GM12872 (cell line): ENCODE data around the gene ITGA11.

Source experiments
- CTCF ChIP-seq: IDR thresholded peaks from 3 replicates; pipeline ENCODE4 v1.5.1; 2011; ENCODE audit warnings: low read depth, mild to moderate bottlenecking, low read length, moderate library complexity; ENCODE audit not compliant: insufficient read depth

Gene ITGA11

DNA sequence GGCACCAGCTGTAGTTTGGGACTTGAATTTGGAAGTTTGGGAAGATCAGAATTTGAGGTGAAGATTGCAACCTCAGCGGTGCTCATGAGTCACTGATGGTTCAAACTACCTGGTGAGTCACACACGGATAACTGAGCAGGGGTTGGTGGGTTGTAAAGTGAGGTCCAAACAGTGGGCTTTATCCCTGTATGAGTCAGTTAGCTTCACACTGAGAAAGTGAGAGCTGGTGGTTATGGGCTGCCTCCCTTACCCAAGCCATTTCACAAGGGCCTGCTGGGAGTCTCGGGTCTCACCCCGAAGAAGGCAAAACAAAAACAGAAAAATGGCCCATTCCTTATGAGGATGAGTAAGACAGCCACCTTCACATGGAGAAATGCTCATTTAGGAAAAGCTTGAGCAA is 77.0 kb downstream of the ITGA11 start:
- TF ChIP-seq CTCF = no peak

DNA sequence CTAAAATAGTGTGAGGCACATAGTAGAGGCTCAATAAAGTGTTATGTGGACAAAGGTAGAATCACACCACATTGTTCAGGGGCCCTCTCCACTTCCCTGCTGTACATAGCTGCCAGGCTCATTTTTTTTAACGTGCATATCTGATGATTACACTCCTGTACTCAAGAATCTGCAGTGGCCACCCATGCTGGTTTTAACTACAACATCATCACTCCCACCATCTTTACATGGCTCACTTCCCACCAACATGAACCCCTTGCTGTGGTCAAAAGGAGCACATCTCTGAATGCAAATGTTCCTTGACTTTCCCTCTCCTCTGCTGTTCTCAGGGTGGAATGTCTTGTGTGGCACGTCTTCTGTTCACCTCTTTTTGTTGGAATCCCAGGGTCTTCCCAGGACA is 77.7 kb downstream of the ITGA11 start:
- TF ChIP-seq CTCF = no peak

GRCh38 chr15:68353421-68354135 is 78.4 kb downstream of the ITGA11 start:
- no peak for TF ChIP-seq CTCF

DNA sequence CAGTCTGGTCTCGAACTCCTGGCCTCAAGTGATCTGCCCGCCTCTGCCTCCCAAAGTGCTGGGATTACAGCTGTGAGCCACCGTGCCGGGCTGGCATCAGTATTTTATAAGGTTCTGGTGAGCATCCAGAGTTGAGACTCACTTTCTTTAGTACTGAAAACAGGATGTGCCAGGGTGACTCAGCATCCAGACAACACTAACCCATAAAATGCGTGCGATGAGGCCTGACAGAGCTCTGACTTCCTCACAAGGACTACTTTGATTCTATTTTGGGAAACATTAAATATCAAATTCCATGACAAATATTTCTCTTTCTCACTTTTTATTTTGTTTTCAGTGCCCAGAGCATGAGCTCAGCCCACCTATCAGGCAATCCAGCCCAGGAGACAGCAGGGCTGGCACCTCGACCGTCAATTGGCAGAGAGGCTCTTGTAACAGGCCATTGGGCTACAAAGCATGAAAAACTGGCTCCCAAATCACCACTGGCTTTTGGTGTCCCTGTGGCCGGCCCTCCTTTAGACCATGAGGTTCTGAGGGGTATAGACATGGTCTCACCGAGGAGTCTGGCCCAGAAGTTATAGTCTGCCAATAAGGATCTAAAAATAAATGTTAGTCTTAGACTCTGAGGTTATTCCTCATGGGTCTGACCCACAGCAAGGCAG is 79.4 kb downstream of the ITGA11 start:
- no peak for TF ChIP-seq CTCF

GRCh38 chr15:68349151-68349550 is 82.8 kb downstream of the ITGA11 start:
- no peak for TF ChIP-seq CTCF

GRCh38 chr15:68348606-68349005 is 83.4 kb downstream of the ITGA11 start:
- no peak for TF ChIP-seq CTCF

DNA sequence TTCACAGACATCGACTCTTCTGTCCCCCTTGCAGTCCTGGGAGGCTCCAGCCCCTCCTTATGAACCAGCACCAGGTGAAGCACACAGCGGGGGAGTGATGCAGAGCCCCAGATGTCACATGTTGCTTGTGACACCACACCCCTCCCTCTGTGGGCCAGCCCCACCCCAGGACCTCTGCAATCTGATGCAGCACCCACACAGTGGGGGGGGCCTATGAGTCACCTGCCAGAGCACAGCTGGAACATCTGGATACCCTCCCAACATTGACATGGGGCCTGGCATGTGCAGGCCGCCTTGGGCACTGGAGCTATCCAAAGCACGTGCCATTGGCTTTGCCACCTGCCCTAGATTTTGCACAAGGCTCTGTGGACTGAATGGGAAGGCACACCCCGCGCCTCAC is 83.9 kb downstream of the ITGA11 start:
- no peak for TF ChIP-seq CTCF
